ENCODE data around the gene GAK.

Gene GAK

GRCh38 chr4:909131-909571, 23.0 kb downstream of the GAK start:
- H3K4me3 ChIP-seq (ENCODE audit: low read length): no peak overlapping the region
- no peak for TF ChIP-seq CTCF (IDR thresholded peaks at IDR 0.05; ENCODE audit: insufficient read depth, low read depth, low read length, missing control alignments)
- DNase-seq (ENCODE audit: low read depth): no peak

DNA sequence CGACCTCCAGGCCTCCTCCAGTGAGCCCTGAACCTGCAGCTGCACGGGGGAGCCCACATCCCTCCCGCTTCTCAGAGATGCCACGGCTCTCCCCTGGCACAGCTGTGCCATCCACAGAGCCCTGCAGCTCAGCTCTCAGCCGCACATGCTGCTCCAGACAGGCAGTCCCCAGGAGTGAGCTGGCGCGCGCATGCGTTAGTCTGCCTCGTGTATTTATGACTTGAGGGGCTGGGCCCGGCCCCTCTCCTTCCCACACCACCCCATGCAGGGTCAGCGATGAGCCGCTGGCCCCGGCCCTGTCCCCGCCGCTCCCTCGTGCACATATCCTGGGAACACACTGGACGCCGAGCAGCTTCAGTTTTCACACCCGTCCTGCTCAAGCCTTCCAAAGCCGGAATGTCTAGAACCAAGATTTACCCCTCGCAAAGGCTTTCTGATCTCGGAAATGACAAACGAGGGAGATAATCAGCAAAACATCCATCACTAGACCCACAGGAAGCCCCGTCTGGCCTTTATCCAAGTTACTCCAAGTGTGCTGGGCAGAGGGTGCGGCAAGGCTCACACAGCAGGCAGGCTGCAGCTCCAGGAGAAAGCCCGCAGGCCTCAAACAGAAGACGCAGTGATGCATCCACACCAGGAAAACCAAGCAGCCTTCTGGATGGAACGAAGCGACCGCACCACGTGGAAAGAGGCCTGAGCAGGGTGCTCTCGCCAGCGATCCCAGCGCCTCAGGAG, 24.3 kb downstream of the GAK start:
- no peak for TF ChIP-seq CTCF (IDR thresholded peaks at IDR 0.05; ENCODE audit: insufficient read depth, low read depth, low read length, missing control alignments)
- H3K4me3 ChIP-seq (ENCODE audit: low read length): no peak overlapping the region
- no peak for DNase-seq (ENCODE audit: low read depth)

DNA sequence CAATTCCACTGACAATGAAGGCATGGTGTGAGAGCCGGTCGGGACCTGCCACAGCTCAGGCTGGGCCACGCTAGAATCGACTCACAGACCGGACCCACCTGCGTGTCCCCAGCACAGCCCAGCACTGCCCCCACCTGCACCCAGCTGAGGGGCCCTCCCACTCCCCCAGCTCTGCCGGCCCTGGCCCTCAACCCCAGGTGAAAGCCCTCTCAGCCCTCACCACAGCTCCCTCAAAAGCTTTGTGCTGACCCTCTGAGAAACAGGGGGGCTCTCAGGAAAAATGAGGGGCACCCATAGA, 25.1 kb downstream of the GAK start:
- no peak for DNase-seq (ENCODE audit: low read depth)
- TF ChIP-seq CTCF (IDR thresholded peaks at IDR 0.05; ENCODE audit: insufficient read depth, low read depth, low read length, missing control alignments): no peak
- H3K4me3 ChIP-seq (ENCODE audit: low read length): no peak overlapping the region

- no peak for TF ChIP-seq CTCF (IDR thresholded peaks at IDR 0.05; ENCODE audit: insufficient read depth, low read depth, low read length, missing control alignments)
- DNase-seq (ENCODE audit: low read depth): no peak
- no peak overlapping the region for H3K4me3 ChIP-seq (ENCODE audit: low read length)
These were observed 25.6 kb downstream of the GAK start for GRCh38 chr4:906339-907102.

- no peak for TF ChIP-seq CTCF (IDR thresholded peaks at IDR 0.05; ENCODE audit: insufficient read depth, low read depth, low read length, missing control alignments)
- no peak for DNase-seq (ENCODE audit: low read depth)
- H3K4me3 ChIP-seq (ENCODE audit: low read length): no peak overlapping the region
These were observed 26.4 kb downstream of the GAK start for GRCh38 chr4:905485-906338.

- H3K4me3 ChIP-seq (ENCODE audit: low read length): no peak overlapping the region
- TF ChIP-seq CTCF (IDR thresholded peaks at IDR 0.05; ENCODE audit: insufficient read depth, low read depth, low read length, missing control alignments): no peak
- no peak for DNase-seq (ENCODE audit: low read depth)
These were observed 28.8 kb downstream of the GAK start for GRCh38 chr4:903066-904046.

All from epithelial cell of esophagus (primary cell).